BLaER1 (cell line): ENCODE measurements around the gene SEMA6A.

Experiments used
- H3K27ac ChIP-seq: shearing (Covaris generic); formaldehyde crosslinking; 2 replicates; pipeline ENCODE4 v1.8.1; 2022
- H3K27me3 ChIP-seq: shearing (Covaris generic); formaldehyde crosslinking; 2 replicates; pipeline ENCODE4 v1.8.1; 2022
- H3K36me3 ChIP-seq: shearing (Covaris generic); formaldehyde crosslinking; 2 replicates; pipeline ENCODE4 v1.8.1; 2022
- H3K4me1 ChIP-seq: shearing (Covaris generic); formaldehyde crosslinking; 2 replicates; pipeline ENCODE4 v1.8.1; 2022
- H3K4me2 ChIP-seq: shearing (Covaris generic); formaldehyde crosslinking; 2 replicates; pipeline ENCODE4 v1.8.1; 2022
- H3K4me3 ChIP-seq: shearing (Covaris generic); formaldehyde crosslinking; 2 replicates; pipeline ENCODE4 v1.8.1; 2022
- H3K9ac ChIP-seq: shearing (Covaris generic); formaldehyde crosslinking; 2 replicates; pipeline ENCODE4 v1.8.1; 2022
- H3K9me3 ChIP-seq: shearing (Covaris generic); formaldehyde crosslinking; 2 replicates; pipeline ENCODE4 v1.8.1; 2022
- H4K20me1 ChIP-seq: shearing (Covaris generic); formaldehyde crosslinking; 2 replicates; pipeline ENCODE4 v1.8.1; 2022
- Cebpa-rat ChIP-seq: shearing (Covaris generic); IDR thresholded peaks from 2 replicates; pipeline ENCODE4 v1.8.1; 2022

Gene SEMA6A, protein sequence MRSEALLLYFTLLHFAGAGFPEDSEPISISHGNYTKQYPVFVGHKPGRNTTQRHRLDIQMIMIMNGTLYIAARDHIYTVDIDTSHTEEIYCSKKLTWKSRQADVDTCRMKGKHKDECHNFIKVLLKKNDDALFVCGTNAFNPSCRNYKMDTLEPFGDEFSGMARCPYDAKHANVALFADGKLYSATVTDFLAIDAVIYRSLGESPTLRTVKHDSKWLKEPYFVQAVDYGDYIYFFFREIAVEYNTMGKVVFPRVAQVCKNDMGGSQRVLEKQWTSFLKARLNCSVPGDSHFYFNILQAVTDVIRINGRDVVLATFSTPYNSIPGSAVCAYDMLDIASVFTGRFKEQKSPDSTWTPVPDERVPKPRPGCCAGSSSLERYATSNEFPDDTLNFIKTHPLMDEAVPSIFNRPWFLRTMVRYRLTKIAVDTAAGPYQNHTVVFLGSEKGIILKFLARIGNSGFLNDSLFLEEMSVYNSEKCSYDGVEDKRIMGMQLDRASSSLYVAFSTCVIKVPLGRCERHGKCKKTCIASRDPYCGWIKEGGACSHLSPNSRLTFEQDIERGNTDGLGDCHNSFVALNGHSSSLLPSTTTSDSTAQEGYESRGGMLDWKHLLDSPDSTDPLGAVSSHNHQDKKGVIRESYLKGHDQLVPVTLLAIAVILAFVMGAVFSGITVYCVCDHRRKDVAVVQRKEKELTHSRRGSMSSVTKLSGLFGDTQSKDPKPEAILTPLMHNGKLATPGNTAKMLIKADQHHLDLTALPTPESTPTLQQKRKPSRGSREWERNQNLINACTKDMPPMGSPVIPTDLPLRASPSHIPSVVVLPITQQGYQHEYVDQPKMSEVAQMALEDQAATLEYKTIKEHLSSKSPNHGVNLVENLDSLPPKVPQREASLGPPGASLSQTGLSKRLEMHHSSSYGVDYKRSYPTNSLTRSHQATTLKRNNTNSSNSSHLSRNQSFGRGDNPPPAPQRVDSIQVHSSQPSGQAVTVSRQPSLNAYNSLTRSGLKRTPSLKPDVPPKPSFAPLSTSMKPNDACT

DNA sequence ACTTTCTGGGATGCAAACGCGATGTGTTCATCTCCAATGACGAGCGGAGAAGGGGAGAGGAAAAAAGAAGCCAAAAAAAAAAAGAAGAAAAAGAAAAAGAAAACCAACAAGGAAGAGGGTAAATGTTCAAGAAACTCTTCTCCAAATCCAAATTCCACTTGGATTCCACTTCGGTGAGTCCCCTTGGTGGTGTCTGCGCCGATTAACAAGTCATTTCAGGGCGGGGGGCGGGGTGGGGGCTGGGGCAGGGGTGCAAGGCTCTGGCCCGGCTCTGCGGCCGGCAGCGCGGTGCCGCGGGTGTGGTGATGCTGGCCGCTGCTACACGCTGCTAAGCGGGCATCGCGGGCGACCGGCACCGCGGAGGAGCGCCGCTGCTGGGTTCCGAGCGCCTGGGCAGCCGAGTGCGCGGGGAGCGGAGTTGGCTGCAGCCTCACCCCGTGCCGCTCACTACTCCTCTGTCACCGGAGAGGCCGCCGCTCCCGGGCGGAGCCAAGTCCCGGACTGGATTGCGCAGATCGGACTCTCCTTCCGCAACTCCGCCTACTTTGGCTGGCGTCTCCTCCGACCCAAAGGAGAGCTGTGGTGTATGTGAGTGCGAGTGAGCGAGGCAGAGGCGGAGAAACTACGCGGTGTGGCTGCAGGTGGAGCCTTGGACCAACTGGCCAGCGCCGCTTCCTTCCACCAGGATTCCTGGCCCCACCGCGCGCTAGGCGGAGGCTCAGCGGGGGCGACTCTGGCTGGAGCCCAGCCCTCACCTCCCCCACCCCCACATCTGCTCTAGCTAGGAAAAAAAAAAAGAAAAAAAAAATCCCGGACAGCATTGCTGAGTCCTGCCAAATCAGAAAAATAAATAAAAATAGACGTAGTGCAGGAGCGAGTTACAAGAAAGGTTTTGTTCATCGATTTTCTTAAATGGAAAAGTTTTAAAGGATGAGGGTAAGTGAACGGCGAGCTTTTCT, at the start of gene SEMA6A:
Gene SEMA6A, minus strand, starts transcription at position 457 of the 959 bp plus-strand sequence. CDS start 69,879 bp downstream, outside the sequence.
- peaks cover 67% of the 10 kb centered on the region for H3K4me1 ChIP-seq
- no peak within 1 kb of the TSS for H3K27ac ChIP-seq
- H3K4me2 ChIP-seq, result peak within 1 kb of the TSS; percentile 91
- H3K27me3 ChIP-seq, result peaks cover 81% of the 10 kb centered on the region
- no peak for TF ChIP-seq Cebpa-rat
- no peak within 1 kb of the TSS for H3K9ac ChIP-seq
- H3K4me3 ChIP-seq, result peak within 1 kb of the TSS; percentile 63
- peaks cover 53% of the 10 kb centered on the region for H4K20me1 ChIP-seq
- no peaks in the 10 kb centered on the region for H3K9me3 ChIP-seq
- no peaks in the 10 kb centered on the region for H3K36me3 ChIP-seq

GRCh38 chr5:116622375-116623050, 47.9 kb upstream of the SEMA6A start:
- Histone ChIP-seq H3K4me1 (no peaks in the 10 kb centered on the region), H3K9me3 (no peaks in the 10 kb centered on the region), H4K20me1 (no peaks in the 10 kb centered on the region), H3K9ac (no peak overlapping the region), H3K27ac (no peak overlapping the region), H3K36me3 (no peaks in the 10 kb centered on the region), H3K4me2 (no peak overlapping the region), H3K4me3 (no peak overlapping the region), H3K27me3 (no peaks in the 10 kb centered on the region)
- TF ChIP-seq Cebpa-rat, result no peak

GRCh38 chr5:116621599-116621998, 47.0 kb upstream of the SEMA6A start:
- TF ChIP-seq Cebpa-rat, result no peak
- no peaks in the 10 kb centered on the region for H3K36me3 ChIP-seq
- no peaks in the 10 kb centered on the region for H3K27me3 ChIP-seq
- no peaks in the 10 kb centered on the region for H4K20me1 ChIP-seq
- H3K4me2 ChIP-seq, result no peak overlapping the region
- no peak overlapping the region for H3K4me3 ChIP-seq
- H3K4me1 ChIP-seq, result no peaks in the 10 kb centered on the region
- no peak overlapping the region for H3K27ac ChIP-seq
- H3K9me3 ChIP-seq, result no peaks in the 10 kb centered on the region
- no peak overlapping the region for H3K9ac ChIP-seq

- no peaks in the 10 kb centered on the region for H3K9me3 ChIP-seq
- no peak overlapping the region for H3K4me2 ChIP-seq
- H3K27ac ChIP-seq, result no peak overlapping the region
- H3K27me3 ChIP-seq, result no peaks in the 10 kb centered on the region
- TF ChIP-seq Cebpa-rat, result no peak
- no peaks in the 10 kb centered on the region for H3K36me3 ChIP-seq
- no peak overlapping the region for H3K9ac ChIP-seq
- H3K4me1 ChIP-seq, result peaks cover 7% of the 10 kb centered on the region; the same call in 1 of the 2 replicates
- H3K4me3 ChIP-seq, result no peak overlapping the region
- H4K20me1 ChIP-seq, result no peaks in the 10 kb centered on the region
Measured at GRCh38 chr5:116616876-116617275, 42.3 kb upstream of the SEMA6A start.

GRCh38 chr5:116614603-116614920, 39.9 kb upstream of the SEMA6A start:
- Histone ChIP-seq H3K9ac (no peak overlapping the region), H3K27me3 (no peaks in the 10 kb centered on the region), H3K36me3 (no peaks in the 10 kb centered on the region), H3K4me2 (no peak overlapping the region), H4K20me1 (no peaks in the 10 kb centered on the region), H3K4me1 (peaks cover 7% of the 10 kb centered on the region; the same call in 1 of the 2 replicates), H3K4me3 (no peak overlapping the region), H3K9me3 (no peaks in the 10 kb centered on the region), H3K27ac (no peak overlapping the region)
- TF ChIP-seq Cebpa-rat, result no peak

- no peaks in the 10 kb centered on the region for H3K36me3 ChIP-seq
- peaks cover 7% of the 10 kb centered on the region; the same call in 1 of the 2 replicates for H3K4me1 ChIP-seq
- no peak overlapping the region for H3K9ac ChIP-seq
- TF ChIP-seq Cebpa-rat, result no peak
- no peak overlapping the region for H3K4me2 ChIP-seq
- no peak overlapping the region for H3K27ac ChIP-seq
- no peak overlapping the region for H3K4me3 ChIP-seq
- H3K9me3 ChIP-seq, result no peaks in the 10 kb centered on the region
- no peaks in the 10 kb centered on the region for H4K20me1 ChIP-seq
- H3K27me3 ChIP-seq, result no peaks in the 10 kb centered on the region
Measured at GRCh38 chr5:116613445-116613844, 38.8 kb upstream of the SEMA6A start.

- Histone ChIP-seq H4K20me1 (no peaks in the 10 kb centered on the region), H3K4me2 (no peak overlapping the region), H3K36me3 (no peaks in the 10 kb centered on the region), H3K27me3 (no peaks in the 10 kb centered on the region), H3K27ac (no peak overlapping the region), H3K4me3 (no peak overlapping the region), H3K9ac (no peak overlapping the region), H3K9me3 (no peaks in the 10 kb centered on the region), H3K4me1 (peaks cover 7% of the 10 kb centered on the region; the same call in 1 of the 2 replicates)
- TF ChIP-seq Cebpa-rat, result no peak
Measured at GRCh38 chr5:116612431-116612830, 37.8 kb upstream of the SEMA6A start.

- Histone ChIP-seq H3K4me1 (no peaks in the 10 kb centered on the region), H4K20me1 (no peaks in the 10 kb centered on the region), H3K36me3 (no peaks in the 10 kb centered on the region), H3K27ac (no peak overlapping the region), H3K4me3 (no peak overlapping the region), H3K9me3 (no peaks in the 10 kb centered on the region), H3K27me3 (no peaks in the 10 kb centered on the region), H3K4me2 (no peak overlapping the region), H3K9ac (no peak overlapping the region)
- TF ChIP-seq Cebpa-rat, result no peak
Measured at GRCh38 chr5:116605310-116606070, 30.9 kb upstream of the SEMA6A start.
